Upper lobe of right lung (tissue), 1 donor: ENCODE results near the gene FOSL1. TPM values are rescaled to one million over a fixed set of nuclear protein-coding genes. Genes with fewer than 3 reads are reported as not detected.
A peak's percentile ranks its signal among the peaks of the same experiment; 100 is the strongest.

Experiments
- ATAC-seq: fragments of 200-7000 bp; cut with Tn5 transposase; one replicate; pipeline ENCODE4 v1.9.1; 2020; ENCODE audit warnings: mild to moderate bottlenecking, moderate library complexity
- DNase-seq: peaks from one replicate; pipeline ENCODE4 v3.0.0-alpha.2; 2020
- H3K27ac ChIP-seq: fragments of 200-600 bp; one replicate; pipeline ENCODE4 v1.8.0; 2022
- H3K27me3 ChIP-seq: fragments of 200-600 bp; one replicate; pipeline ENCODE4 v1.8.0; 2022; ENCODE audit warnings: mild to moderate bottlenecking
- H3K36me3 ChIP-seq: fragments of 200-600 bp; one replicate; pipeline ENCODE4 v1.8.0; 2022
- H3K4me1 ChIP-seq: fragments of 200-600 bp; one replicate; pipeline ENCODE4 v1.8.0; 2022
- H3K4me3 ChIP-seq: fragments of 200-600 bp; one replicate; pipeline ENCODE4 v1.8.0; 2022; ENCODE audit warnings: mild to moderate bottlenecking
- H3K9me3 ChIP-seq: fragments of 200-600 bp; one replicate; pipeline ENCODE4 v1.8.0; 2022
- CTCF ChIP-seq: fragments of 200-600 bp; IDR thresholded peaks from one replicate; pipeline ENCODE4 v1.8.0; 2022; ENCODE audit warnings: antibody characterized with exemption
- intact Hi-C: fragments of 100-400 bp; cut with DNase I; formaldehyde crosslinking; loops from one replicate; pipeline ENCODE4 v1.11.0; 2022
- total RNA-seq: library from RNA; stranded (reverse); fragmentation: NEBNext Ultra II Directional; extraction: Animal tissue kit (Norgen Biotek cat#: 25700); gene quantifications from one replicate; pipeline ENCODE4 v1.2.1, GENCODE V29; 2021
- donor health status: DM: no; HTN: yes; CAD: no; lungs with severe emphysema.

The FOSL1 gene
- total RNA-seq, 1 donor from 2014 or later: 3.9 TPM

DNA sequence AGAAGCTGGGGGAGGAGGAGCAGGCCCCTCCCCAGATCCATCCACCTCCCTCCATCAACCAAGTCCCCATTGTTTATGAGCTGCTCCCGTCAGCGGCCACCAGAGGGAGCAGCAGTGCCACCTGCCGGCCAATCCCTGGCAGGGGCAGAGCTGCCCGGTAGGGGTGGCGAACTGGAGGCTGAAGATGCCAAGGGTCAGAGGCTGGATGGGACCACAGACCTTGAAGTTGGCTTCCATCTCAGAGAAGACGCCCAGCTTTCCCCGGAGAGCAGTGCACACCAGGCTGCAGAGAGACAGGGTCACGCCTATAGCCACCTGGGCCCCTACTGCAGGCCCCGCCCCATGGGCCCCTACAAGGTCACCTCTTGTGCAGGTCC, 15.5 kb downstream of the FOSL1 start:
- intact Hi-C loops: loop anchor here (5.0 kb wide), 1 partner anchor 103 kb away; no protein-coding TSS in a partner anchor
- Histone ChIP-seq H3K4me3 (no peak overlapping the region), H3K27ac (no peak overlapping the region), H3K27me3 (no peaks in the 10 kb centered on the region), H3K4me1 (peaks cover 20% of the 10 kb centered on the region), H3K36me3 (peaks cover 38% of the 10 kb centered on the region), H3K9me3 (no peaks in the 10 kb centered on the region)
- TF ChIP-seq CTCF: peak; percentile 99
- DNase-seq (peak; percentile 90), ATAC-seq (peak; percentile 64)

DNA sequence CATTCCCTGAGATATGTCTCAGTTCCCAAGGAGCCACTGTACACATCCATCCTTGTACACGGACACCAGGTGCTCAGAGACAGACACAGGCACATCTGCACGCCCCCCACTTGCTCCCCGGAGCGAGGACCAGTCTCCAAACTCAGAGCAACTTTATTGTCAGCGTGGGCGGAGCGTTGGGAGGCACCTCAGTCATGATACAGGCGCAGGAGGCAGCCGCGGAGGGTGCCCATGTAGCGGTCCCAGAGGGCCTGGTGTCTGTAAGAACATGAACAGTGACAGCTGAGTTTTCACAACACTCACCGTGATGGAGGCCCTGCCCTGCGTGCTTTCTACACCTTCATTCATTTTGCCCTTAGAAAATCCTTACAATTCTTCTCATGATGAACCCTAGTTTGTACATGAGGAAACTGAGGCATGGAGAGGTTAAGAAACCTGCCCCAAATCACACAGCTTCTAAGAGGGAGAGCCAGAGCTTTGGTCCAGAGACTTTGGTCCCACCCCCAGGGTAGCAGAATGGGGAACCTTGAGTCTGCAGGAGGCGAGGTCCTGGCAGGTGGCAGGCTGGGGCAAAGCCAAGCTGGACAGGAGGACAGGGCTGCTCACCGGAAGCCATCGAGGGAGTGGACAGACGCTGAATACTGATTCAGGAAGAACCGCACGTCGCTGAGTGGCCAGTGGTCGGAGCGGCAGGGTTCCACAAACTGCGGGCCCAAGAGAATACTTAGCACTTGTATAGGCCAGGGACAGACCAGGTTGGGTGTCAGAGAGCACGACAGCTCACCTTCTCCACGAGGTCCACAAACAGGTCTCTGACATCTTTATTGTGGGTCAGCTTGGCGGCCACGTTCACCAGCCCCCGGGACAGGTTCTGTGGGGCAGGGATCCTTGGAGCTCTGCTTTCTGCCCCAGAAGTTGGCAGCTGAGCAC, 16.1 kb downstream of the FOSL1 start:
- Histone ChIP-seq H3K9me3 (no peaks in the 10 kb centered on the region), H3K36me3 (peaks cover 38% of the 10 kb centered on the region), H3K4me1 (peaks cover 14% of the 10 kb centered on the region), H3K27me3 (no peaks in the 10 kb centered on the region), H3K27ac (no peak overlapping the region), H3K4me3 (no peak overlapping the region)
- TF ChIP-seq CTCF: no peak
- ATAC-seq: no peak
- intact Hi-C loops: loop anchor here (5.0 kb wide), 1 partner anchor 103 kb away; no protein-coding TSS in a partner anchor
- DNase-seq: no peak

- Histone ChIP-seq H3K4me3 (no peak overlapping the region), H3K4me1 (peaks cover 12% of the 10 kb centered on the region), H3K27me3 (no peaks in the 10 kb centered on the region), H3K9me3 (no peaks in the 10 kb centered on the region), H3K27ac (no peak overlapping the region), H3K36me3 (peaks cover 38% of the 10 kb centered on the region)
- no peak for ATAC-seq
- DNase-seq: peak; percentile 56
- intact Hi-C loops: loop anchor here (5.0 kb wide), 1 partner anchor 104 kb away; no protein-coding TSS in a partner anchor
- TF ChIP-seq CTCF: no peak
These were observed 17.0 kb downstream of the FOSL1 start for GRCh38 chr11:65883058-65883761.

DNA sequence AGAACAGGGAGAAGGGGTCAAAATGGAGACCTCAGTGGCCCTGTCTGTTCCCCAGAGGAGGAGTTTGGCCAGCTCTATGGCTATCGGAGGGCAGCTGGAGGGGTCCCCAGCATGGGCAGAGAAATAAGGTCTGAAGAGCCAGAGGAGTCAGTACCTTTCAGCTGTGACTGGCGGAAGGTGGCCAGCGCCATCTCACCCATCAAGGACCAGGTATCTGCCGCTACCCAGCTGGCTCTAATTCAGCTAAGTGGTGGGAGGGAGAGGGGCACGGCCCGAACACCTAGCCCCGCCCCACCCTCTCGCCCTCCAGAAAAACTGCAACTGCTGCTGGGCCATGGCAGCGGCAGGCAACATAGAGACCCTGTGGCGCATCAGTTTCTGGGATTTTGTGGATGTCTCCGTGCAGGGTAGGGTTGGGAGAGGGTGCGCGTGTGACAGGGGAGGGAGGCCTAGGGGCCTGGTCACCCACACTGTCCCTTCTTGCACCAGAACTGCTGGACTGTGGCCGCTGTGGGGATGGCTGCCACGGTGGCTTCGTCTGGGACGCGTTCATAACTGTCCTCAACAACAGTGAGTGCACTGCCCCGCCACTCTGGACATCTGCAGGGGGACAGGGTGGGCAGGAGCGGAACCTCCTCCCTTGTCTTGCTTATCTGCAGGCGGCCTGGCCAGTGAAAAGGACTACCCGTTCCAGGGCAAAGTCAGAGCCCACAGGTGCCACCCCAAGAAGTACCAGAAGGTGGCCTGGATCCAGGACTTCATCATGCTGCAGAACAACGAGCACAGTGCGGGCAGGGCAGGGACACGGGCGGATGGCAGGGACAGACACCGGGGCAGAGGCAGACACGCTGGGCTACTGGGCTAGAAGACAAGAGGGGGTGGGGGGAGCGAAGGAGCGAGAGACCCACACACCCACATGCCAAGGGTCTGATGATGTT, 17.8 kb downstream of the FOSL1 start:
- Histone ChIP-seq H3K4me1 (peaks cover 6% of the 10 kb centered on the region), H3K9me3 (no peaks in the 10 kb centered on the region), H3K27me3 (no peaks in the 10 kb centered on the region), H3K36me3 (peaks cover 38% of the 10 kb centered on the region), H3K27ac (no peak overlapping the region), H3K4me3 (no peak overlapping the region)
- ATAC-seq (no peak), DNase-seq (peak; percentile 59)
- TF ChIP-seq CTCF: no peak
- intact Hi-C loops: loop anchor here (5.0 kb wide), 1 partner anchor 105 kb away; no protein-coding TSS in a partner anchor

DNA sequence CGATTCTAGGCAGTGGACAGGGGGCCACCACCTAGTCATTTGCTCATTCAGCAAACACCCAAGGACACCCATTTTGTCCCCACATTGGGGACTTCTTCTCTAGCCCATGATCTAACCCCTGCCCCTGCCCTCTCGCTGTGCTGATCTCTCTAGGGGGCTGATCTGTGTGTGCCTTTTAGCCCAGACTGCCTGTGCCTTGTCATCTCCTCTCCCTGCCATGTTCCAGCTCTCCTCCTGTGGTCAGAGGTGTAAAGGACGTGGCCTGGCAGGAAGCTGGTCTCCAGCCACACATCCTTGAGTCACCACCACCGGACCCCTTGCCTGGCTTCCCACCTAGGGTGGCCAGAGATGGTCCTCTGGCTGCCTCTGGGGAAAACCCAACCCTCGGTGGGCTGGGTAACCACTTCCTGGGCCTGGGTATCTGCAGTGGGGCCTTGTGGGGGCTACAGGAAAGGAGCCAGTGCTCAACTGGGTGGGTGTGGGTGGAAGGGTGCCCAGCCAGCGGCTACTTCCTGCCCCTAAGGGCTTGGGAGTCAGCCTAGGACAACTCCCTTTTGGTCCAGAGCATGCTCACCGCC, 19.3 kb downstream of the FOSL1 start:
- H3K36me3 ChIP-seq: peaks cover 26% of the 10 kb centered on the region
- H3K27ac ChIP-seq: no peak overlapping the region
- no peaks in the 10 kb centered on the region for H3K27me3 ChIP-seq
- H3K4me1 ChIP-seq: no peaks in the 10 kb centered on the region
- no peaks in the 10 kb centered on the region for H3K9me3 ChIP-seq
- no peak overlapping the region for H3K4me3 ChIP-seq
- no peak for DNase-seq
- ATAC-seq: no peak
- TF ChIP-seq CTCF: no peak
- intact Hi-C loops: loop anchor here (5.0 kb wide), 1 partner anchor 106 kb away; no protein-coding TSS in a partner anchor
